Erythroblast (primary cell): Measurements from ENCODE around the gene SHB.

Experiments used
- GATA1 ChIP-seq: IDR thresholded peaks from 2 replicates; pipeline ENCODE4 v1.6.1; 2011; ENCODE audit warnings: low read depth, mild to moderate bottlenecking, control low read depth, low read length, moderate library complexity
- POLR2A ChIP-seq: IDR thresholded peaks from 2 replicates; pipeline ENCODE4 v1.6.1; 2011; ENCODE audit warnings: mild to moderate bottlenecking, low read length

DNA sequence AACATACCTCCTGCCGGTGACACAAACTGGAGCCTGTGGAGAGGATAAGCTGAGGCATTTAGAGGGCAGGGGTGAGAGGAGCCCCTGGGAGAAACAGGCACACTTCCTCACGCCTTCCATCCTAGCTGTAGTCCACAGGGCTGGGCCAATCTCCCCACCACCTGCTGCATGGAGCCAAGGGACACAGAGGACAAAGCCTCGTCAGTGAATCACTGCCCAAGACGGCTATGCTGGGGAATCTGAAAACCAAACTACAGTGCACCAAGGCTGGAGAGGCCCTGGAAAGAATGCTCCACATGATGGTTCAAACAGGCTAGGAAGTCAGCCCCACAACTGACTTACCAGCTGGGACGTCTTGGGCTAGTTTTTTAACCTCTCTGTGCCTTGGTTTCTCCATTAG, 57.0 kb downstream of the SHB start:
- no peak for TF ChIP-seq POLR2A
- TF ChIP-seq GATA1 = no peak
